Mucosa of gallbladder (tissue), 1 donor: Measurements from ENCODE around the gene VPS18. TPM values are rescaled to one million over a fixed set of nuclear protein-coding genes. Genes with fewer than 3 reads are reported as not detected.
A peak's percentile ranks its signal among the peaks of the same experiment; 100 is the strongest.

ENCODE experiments used
- DNase-seq: peaks from one replicate; pipeline ENCODE4 v3.0.0-alpha.2; 2020; ENCODE audit warnings: low spot score
- total RNA-seq: library from RNA; stranded (reverse); gene quantifications from one replicate; pipeline ENCODE4 v1.2.1, GENCODE V29; 2021
- donor health status: DM: no; HTN: no; CAD: no.

The VPS18 gene
- total RNA-seq, 1 donor from 2014 or later: 42.2 TPM

- peak; percentile 54 for DNase-seq
Observed at GRCh38 chr15:40871749-40872617, 22.3 kb upstream of the VPS18 start.

GRCh38 chr15:40872791-40873693 lies 21.2 kb upstream of the VPS18 start:
- no peak for DNase-seq

GRCh38 chr15:40873694-40874561 lies 20.3 kb upstream of the VPS18 start, which contains the start of gene RHOV:
Gene RHOV, minus strand, starts transcription at chr15:40874234. Its CDS starts 95 bp downstream, at chr15:40874139.
- peak; percentile 47 for DNase-seq

- no peak for DNase-seq
Observed at GRCh38 chr15:40875991-40876730, 18.1 kb upstream of the VPS18 start.

GRCh38 chr15:40877694-40878093 lies 16.6 kb upstream of the VPS18 start:
- no peak for DNase-seq

- DNase-seq: no peak
Observed at GRCh38 chr15:40878785-40879184, 15.5 kb upstream of the VPS18 start.

GRCh38 chr15:40879609-40880008 lies 14.6 kb upstream of the VPS18 start:
- no peak for DNase-seq

GRCh38 chr15:40881351-40881750 lies 12.9 kb upstream of the VPS18 start:
- DNase-seq: no peak

- no peak for DNase-seq
Observed at GRCh38 chr15:40886586-40886985, 7.7 kb upstream of the VPS18 start.

GRCh38 chr15:40889112-40889511 lies 5.1 kb upstream of the VPS18 start:
- DNase-seq: no peak

- DNase-seq: no peak
Observed at GRCh38 chr15:40891138-40891537, 3.1 kb upstream of the VPS18 start.

- peak; percentile 48 for DNase-seq
Observed at GRCh38 chr15:40891810-40892446, 2.3 kb upstream of the VPS18 start.

- DNase-seq: no peak
Observed at GRCh38 chr15:40892447-40893012, 1.7 kb upstream of the VPS18 start.

- DNase-seq: no peak
Observed at GRCh38 chr15:40893019-40893670, 1.1 kb upstream of the VPS18 start.

- peak; percentile 41 for DNase-seq
Observed at GRCh38 chr15:40894681-40895448, 615 bp downstream of the VPS18 start.

GRCh38 chr15:40899536-40900207 lies 5.4 kb downstream of the VPS18 start:
- DNase-seq: no peak

- no peak for DNase-seq
Observed at GRCh38 chr15:40900256-40901052, 6.2 kb downstream of the VPS18 start.
